Lung (tissue), 12 donors: ENCODE results near the gene NTHL1. TPM values are rescaled to one million over a fixed set of nuclear protein-coding genes. Genes with fewer than 3 reads are reported as not detected.

Source experiments
- ATAC-seq: fragments of 200-7000 bp; cut with Tn5 transposase; one replicate; pipeline ENCODE4 v1.9.1; 2020; ENCODE audit warnings: moderate number of reproducible peaks; ENCODE audit not compliant: insufficient read depth, low FRiP score
- DNase-seq, 3 donors: peaks; one replicate each; pipeline ENCODE4 v3.0.0-alpha.2; 2013 to 2017
- H3K27ac ChIP-seq, 2 donors: one replicate each; pipeline ENCODE4 v1.5.1; 2013; ENCODE audit warnings: mild to moderate bottlenecking in 2 of 2, moderate library complexity in 2 of 2, control low read depth in 1 of 2, inconsistent platforms in 1 of 2, low read depth in 1 of 2, low read length in 1 of 2
- H3K27me3 ChIP-seq, 3 donors: one replicate each; pipeline ENCODE4 v1.5.1; 2013; ENCODE audit warnings: low read length in 2 of 3; ENCODE audit not compliant: control insufficient read depth in 3 of 3, insufficient read depth in 3 of 3
- H3K36me3 ChIP-seq, 4 donors: one replicate each; pipeline ENCODE4 v1.5.1; 2013; ENCODE audit warnings: low read length in 4 of 4, mild to moderate bottlenecking in 1 of 4, moderate library complexity in 1 of 4; ENCODE audit not compliant: control insufficient read depth in 4 of 4, insufficient read depth in 4 of 4
- H3K4me1 ChIP-seq, 5 donors: one replicate each; pipeline ENCODE4 v1.5.1; 2013; ENCODE audit warnings: low read length in 5 of 5, mild to moderate bottlenecking in 2 of 5, moderate library complexity in 1 of 5; ENCODE audit not compliant: control insufficient read depth in 5 of 5, insufficient read depth in 5 of 5
- H3K4me3 ChIP-seq: one replicate; pipeline ENCODE4 v1.5.1; 2013; ENCODE audit warnings: mild to moderate bottlenecking, control low read depth, moderate library complexity
- H3K9ac ChIP-seq, 2 donors: one replicate each; pipeline ENCODE4 v1.5.1; 2013; ENCODE audit warnings: low read length in 2 of 2, control low read depth in 1 of 2; ENCODE audit not compliant: insufficient read depth in 1 of 2
- H3K9me3 ChIP-seq, 4 donors: one replicate each; pipeline ENCODE4 v1.5.1; 2013; ENCODE audit warnings: low read length in 3 of 4, mild to moderate bottlenecking in 1 of 4, moderate library complexity in 1 of 4; ENCODE audit not compliant: control insufficient read depth in 4 of 4, insufficient read depth in 3 of 4
- CTCF ChIP-seq: IDR thresholded peaks from 2 replicates; pipeline ENCODE4 v1.5.1; 2012; ENCODE audit warnings: mild to moderate bottlenecking; ENCODE audit errors: control extremely low read depth, extremely low read depth
- WGBS, 2 donors: extraction: QIAGEN DNeasy Blood & Tissue Kit; methylation state at CpG; one replicate each; pipeline ENCODE4 v1.1.7; 2013; 5-methylcytosine and 5-hydroxymethylcytosine counted together
- polyA plus RNA-seq, 2 donors: library from polyadenylated mRNA; stranded (reverse); fragments of 200-250 nt; gene quantifications; one replicate each; pipeline ENCODE4 v1.2.1, GENCODE V29; 2013
- total RNA-seq, 2 donors: library from RNA; depleted of rRNA in 1 of 2; stranded (reverse); fragments of >200 nt in 1 of 2; gene quantifications; one replicate each; pipeline ENCODE4 v1.2.1, GENCODE V29; 2014 to 2021
- donor health status: control.
- donor health status: control.
- donor health status: Bipolar disorder and iron deficiency.
- donor health status: healthy.
- donor health status: DM: yes; HTN: yes; CAD: no.

The NTHL1 gene
- total and polyA plus RNA-seq, 4 donors: 19.3 to 43.5 (median 29.1) TPM

GRCh38 chr16:2009164-2009711 lies 38.4 kb downstream of the NTHL1 start:
- Histone ChIP-seq H3K4me3 (peak overlapping the region; percentile 83), H3K4me1 (peaks cover 0 to 38% (median 19%) of the 10 kb centered on the region in 5 donors), H3K27ac (peak overlapping the region; percentile 79 to 90), H3K9me3 (no peaks in the 10 kb centered on the region), H3K27me3 (no peaks in the 10 kb centered on the region), H3K36me3 (peaks cover 0 to 5% (median 2%) of the 10 kb centered on the region in 4 donors), H3K9ac (peak overlapping the region in 1 of 2 donors; percentile 46)
- no peak for ATAC-seq
- DNase-seq: no peak
- no peak for TF ChIP-seq CTCF
- 1 to 2% methylated on average over 35 to 55 of the region's 55 CpGs for WGBS, 2 donors

- H3K4me1 ChIP-seq: peaks cover 0 to 43% (median 21%) of the 10 kb centered on the region in 5 donors
- peaks cover 0 to 5% (median 2%) of the 10 kb centered on the region in 4 donors for H3K36me3 ChIP-seq
- TF ChIP-seq CTCF: no peak
- H3K27ac ChIP-seq: peak overlapping the region; percentile 79 to 90
- DNase-seq: no peak
- no peaks in the 10 kb centered on the region for H3K9me3 ChIP-seq
- H3K9ac ChIP-seq: peak overlapping the region; percentile 2 to 46
- no peak for ATAC-seq
- H3K27me3 ChIP-seq: no peaks in the 10 kb centered on the region
- peak overlapping the region; percentile 83 for H3K4me3 ChIP-seq
- 1 to 2% methylated on average over 21 to 23 of the region's 23 CpGs for WGBS, 2 donors
Observed at GRCh38 chr16:2008631-2009163, 38.9 kb downstream of the NTHL1 start.

- no peak for ATAC-seq
- peak overlapping the region; percentile 22 for H3K4me3 ChIP-seq
Observed at GRCh38 chr16:2008009-2008526, 39.6 kb downstream of the NTHL1 start.

More at GRCh38 chr16:2008009-2008526, 39.6 kb downstream of the NTHL1 start:
- 14 to 25% methylated on average over 15 of the region's 15 CpGs for WGBS, 2 donors
- TF ChIP-seq CTCF: no peak
- Histone ChIP-seq H3K4me1 (peaks cover 0 to 43% (median 21%) of the 10 kb centered on the region in 5 donors), H3K36me3 (peaks cover 0 to 10% (median 4%) of the 10 kb centered on the region in 4 donors), H3K9me3 (no peaks in the 10 kb centered on the region), H3K27me3 (no peaks in the 10 kb centered on the region), H3K27ac (peak overlapping the region in 1 of 2 donors; percentile 55), H3K9ac (peak overlapping the region in 1 of 2 donors; percentile 34)
- no peak for DNase-seq
